ENCODE measurements around the gene IL17C.

IL17C gene

DNA sequence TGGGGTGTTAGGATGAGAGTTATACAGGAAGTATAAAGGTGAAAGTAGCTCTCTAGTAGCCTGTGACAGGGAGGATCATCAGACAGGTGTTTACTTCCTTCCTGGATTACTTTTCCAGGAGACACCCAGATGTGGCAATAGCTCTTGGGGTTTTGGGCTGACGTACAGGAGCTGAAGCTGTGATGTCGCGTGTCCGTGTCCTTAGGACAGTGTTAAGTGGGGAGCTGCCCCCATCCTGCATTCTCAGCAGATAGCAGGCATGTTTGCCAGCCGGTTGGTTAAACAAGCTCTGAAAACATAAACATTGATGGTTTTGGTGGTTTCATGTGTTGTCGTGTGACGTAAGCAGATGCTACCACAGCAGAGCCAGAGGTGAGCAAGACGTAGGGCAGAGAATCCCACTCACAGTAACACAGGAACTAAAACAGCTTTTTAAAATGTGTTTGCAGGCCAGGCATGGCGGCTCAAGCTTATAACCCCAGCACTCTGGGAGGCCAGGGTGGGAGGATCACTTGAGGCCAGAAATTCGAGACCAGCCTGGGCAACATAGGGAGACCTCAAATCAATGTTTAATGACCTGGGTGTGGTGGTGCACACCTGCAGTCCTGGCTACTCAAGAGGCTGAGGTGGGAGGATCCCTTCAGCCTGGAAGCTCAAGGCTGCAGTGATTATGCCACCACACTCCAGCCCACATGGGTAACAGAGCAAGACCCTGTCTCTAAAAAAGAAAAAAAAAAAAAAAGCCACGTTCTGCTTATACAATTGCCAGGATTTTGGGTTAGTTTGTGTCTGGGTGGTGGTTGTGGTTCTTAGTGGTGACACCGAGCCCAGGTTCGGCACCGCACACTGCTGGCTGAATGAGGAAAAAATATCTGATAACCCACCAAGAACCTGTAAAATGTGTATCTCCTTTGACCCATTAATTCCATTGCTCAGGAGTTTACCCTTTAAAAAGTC is 18.2 kb upstream of the IL17C start:
- intact Hi-C loops (cut with DNase I; ENCODE audit: low total_unique reads) = no loop called here
- TF ChIP-seq, protein P1, sequence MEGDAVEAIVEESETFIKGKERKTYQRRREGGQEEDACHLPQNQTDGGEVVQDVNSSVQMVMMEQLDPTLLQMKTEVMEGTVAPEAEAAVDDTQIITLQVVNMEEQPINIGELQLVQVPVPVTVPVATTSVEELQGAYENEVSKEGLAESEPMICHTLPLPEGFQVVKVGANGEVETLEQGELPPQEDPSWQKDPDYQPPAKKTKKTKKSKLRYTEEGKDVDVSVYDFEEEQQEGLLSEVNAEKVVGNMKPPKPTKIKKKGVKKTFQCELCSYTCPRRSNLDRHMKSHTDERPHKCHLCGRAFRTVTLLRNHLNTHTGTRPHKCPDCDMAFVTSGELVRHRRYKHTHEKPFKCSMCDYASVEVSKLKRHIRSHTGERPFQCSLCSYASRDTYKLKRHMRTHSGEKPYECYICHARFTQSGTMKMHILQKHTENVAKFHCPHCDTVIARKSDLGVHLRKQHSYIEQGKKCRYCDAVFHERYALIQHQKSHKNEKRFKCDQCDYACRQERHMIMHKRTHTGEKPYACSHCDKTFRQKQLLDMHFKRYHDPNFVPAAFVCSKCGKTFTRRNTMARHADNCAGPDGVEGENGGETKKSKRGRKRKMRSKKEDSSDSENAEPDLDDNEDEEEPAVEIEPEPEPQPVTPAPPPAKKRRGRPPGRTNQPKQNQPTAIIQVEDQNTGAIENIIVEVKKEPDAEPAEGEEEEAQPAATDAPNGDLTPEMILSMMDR (IDR thresholded peaks at IDR 0.05) = no peak
- H3K4me1 ChIP-seq = peaks cover 0 to 10% (median 0%) of the 10 kb centered on the region in 4 donors
- no peaks in the 10 kb centered on the region for H3K27me3 ChIP-seq
- no peak overlapping the region for H3K27ac ChIP-seq
- no peak overlapping the region for H3K4me3 ChIP-seq
- peaks cover 47 to 82% (median 57%) of the 10 kb centered on the region in 3 donors for H3K36me3 ChIP-seq
- no peak for DNase-seq
- no peaks in the 10 kb centered on the region for H3K9me3 ChIP-seq

GRCh38 chr16:88622125-88622524 is 16.2 kb upstream of the IL17C start:
- intact Hi-C loops (cut with DNase I; ENCODE audit: low total_unique reads) = no loop called here
- Histone ChIP-seq H3K27ac (no peak overlapping the region), H3K36me3 (peaks cover 66 to 92% (median 67%) of the 10 kb centered on the region in 3 donors)

GRCh38 chr16:88622866-88623265 is 15.5 kb upstream of the IL17C start:
- intact Hi-C loops (cut with DNase I; ENCODE audit: low total_unique reads) = no loop called here
- Histone ChIP-seq H3K36me3 (peaks cover 71 to 94% (median 71%) of the 10 kb centered on the region in 3 donors), H3K27me3 (no peaks in the 10 kb centered on the region), H3K9me3 (no peaks in the 10 kb centered on the region), H3K4me1 (no peaks in the 10 kb centered on the region), H3K4me3 (no peak overlapping the region), H3K27ac (no peak overlapping the region)
- no peak for DNase-seq
- TF ChIP-seq, protein P1 (IDR thresholded peaks at IDR 0.05) = no peak

More at GRCh38 chr16:88622125-88622524, 16.2 kb upstream of the IL17C start:
- H3K27me3 ChIP-seq = no peaks in the 10 kb centered on the region
- H3K4me1 ChIP-seq = no peaks in the 10 kb centered on the region
- TF ChIP-seq, protein P1 (IDR thresholded peaks at IDR 0.05) = no peak
- no peaks in the 10 kb centered on the region for H3K9me3 ChIP-seq
- no peak for DNase-seq
- H3K4me3 ChIP-seq = no peak overlapping the region

GRCh38 chr16:88623858-88624257 is 14.5 kb upstream of the IL17C start:
- DNase-seq = no peak
- intact Hi-C loops (cut with DNase I; ENCODE audit: low total_unique reads) = no loop called here
- TF ChIP-seq, protein P1 (IDR thresholded peaks at IDR 0.05) = no peak
- Histone ChIP-seq H3K4me1 (no peaks in the 10 kb centered on the region), H3K9me3 (no peaks in the 10 kb centered on the region), H3K36me3 (peaks cover 78 to 94% (median 78%) of the 10 kb centered on the region in 3 donors), H3K27me3 (no peaks in the 10 kb centered on the region), H3K4me3 (no peak overlapping the region), H3K27ac (no peak overlapping the region)

GRCh38 chr16:88624481-88624880 is 13.9 kb upstream of the IL17C start:
- intact Hi-C loops (cut with DNase I; ENCODE audit: low total_unique reads) = no loop called here
- H3K36me3 ChIP-seq = peaks cover 78 to 94% (median 80%) of the 10 kb centered on the region in 3 donors

More at GRCh38 chr16:88624481-88624880, 13.9 kb upstream of the IL17C start:
- H3K4me1 ChIP-seq = no peaks in the 10 kb centered on the region
- no peaks in the 10 kb centered on the region for H3K9me3 ChIP-seq
- H3K4me3 ChIP-seq = no peak overlapping the region
- H3K27ac ChIP-seq = no peak overlapping the region
- DNase-seq = no peak
- no peaks in the 10 kb centered on the region for H3K27me3 ChIP-seq
- TF ChIP-seq, protein P1 (IDR thresholded peaks at IDR 0.05) = no peak
